Measurements from ENCODE around the gene OR5L2.

- TF ChIP-seq CTCF (IDR thresholded peaks at IDR 0.05) (no peak), POLR2A (IDR thresholded peaks at IDR 0.05) (no peak)
Measured at GRCh38 chr11:55849037-55849436, 22.0 kb downstream of the OR5L2 start.

All from adrenal gland (tissue), 5 donors.